Nephron (organoid): ENCODE results near the gene CD47.
A peak's percentile ranks its signal among the peaks of the same experiment; 100 is the strongest.

Experiments
- H3K27ac Mint-ChIP-seq, 3 experiments: 2 replicates each; pipeline ENCODE4 v1.8.0; 2020; ENCODE audit warnings: mixed read lengths in 3 of 3, mild to moderate bottlenecking in 2 of 3, moderate library complexity in 1 of 3
- H3K27me3 Mint-ChIP-seq: 2 replicates; pipeline ENCODE4 v1.8.0; 2021; ENCODE audit warnings: low read depth, mild to moderate bottlenecking, moderate library complexity, mixed read lengths
- H3K36me3 Mint-ChIP-seq: 2 replicates; pipeline ENCODE4 v1.8.0; 2020; ENCODE audit warnings: low read depth, mixed read lengths
- H3K4me1 Mint-ChIP-seq: 2 replicates; pipeline ENCODE4 v1.8.0; 2020; ENCODE audit warnings: mixed read lengths
- H3K4me3 Mint-ChIP-seq, 3 experiments: 2 replicates each; pipeline ENCODE4 v1.8.0; 2020; ENCODE audit warnings: mild to moderate bottlenecking in 3 of 3, mixed read lengths in 3 of 3, moderate library complexity in 2 of 3
- H3K9me3 Mint-ChIP-seq: 2 replicates; pipeline ENCODE4 v1.8.0; 2020; ENCODE audit warnings: mixed read lengths
- TF ChIP-seq, protein P1 (sequence below), 3 experiments: fragments of 200-600 bp; sonication (generic); IDR thresholded peaks; one replicate each; pipeline ENCODE4 v1.5.0; 2021; ENCODE audit warnings: antibody characterized with exemption in 3 of 3; ENCODE audit not compliant: unreplicated experiment in 3 of 3

CD47 gene

DNA sequence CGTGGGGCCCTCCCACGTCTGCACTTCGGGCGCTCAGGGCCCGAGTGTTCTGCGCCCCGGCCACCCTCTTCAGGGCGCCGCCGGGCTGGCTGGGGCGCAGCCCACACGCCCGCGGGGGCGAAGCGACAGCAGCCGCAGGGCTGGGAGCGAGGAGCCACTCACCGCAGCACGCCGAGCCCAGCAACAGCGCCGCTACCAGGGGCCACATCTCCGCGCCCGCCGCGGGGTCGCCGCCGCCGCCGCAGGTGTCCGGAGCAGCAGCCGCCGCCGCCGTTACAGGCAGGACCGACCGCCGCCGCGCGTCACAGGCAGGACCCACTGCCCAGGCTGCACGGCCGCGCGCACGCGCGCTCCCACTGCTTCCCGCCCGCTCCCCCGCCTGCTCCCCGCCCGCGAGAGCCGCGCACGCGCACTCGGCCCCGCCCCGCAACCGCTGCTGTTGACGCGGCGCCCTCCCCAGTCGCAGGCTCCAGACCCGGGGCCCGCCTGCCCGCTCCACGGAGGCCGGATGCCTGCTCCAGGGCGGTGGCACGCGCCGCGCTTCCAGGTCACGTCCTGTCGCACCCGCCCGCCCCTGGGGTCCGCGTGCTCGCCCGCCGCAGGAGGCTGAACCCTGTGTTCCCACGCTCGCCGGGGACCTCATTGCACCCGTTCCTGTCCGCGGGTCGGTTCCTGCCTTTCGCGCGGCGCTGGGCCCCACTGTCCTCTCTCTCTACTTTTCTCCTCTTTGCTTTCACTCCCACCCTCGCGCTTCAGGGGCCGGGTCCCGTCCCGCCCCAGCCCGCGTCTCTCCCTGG, at the start of gene CD47:
Gene CD47, minus strand, starts transcription at position 331 of the 797 bp plus-strand sequence. Its CDS starts 123 bp downstream, at position 208.
- H3K9me3 Mint-ChIP-seq, result no peaks in the 10 kb centered on the region
- H3K4me3 Mint-ChIP-seq, result peak within 1 kb of the TSS; percentile 93 to 99 (median 96)
- peak within 1 kb of the TSS; percentile 43 to 88 (median 76) for H3K27ac Mint-ChIP-seq
- TF ChIP-seq, protein P1, sequence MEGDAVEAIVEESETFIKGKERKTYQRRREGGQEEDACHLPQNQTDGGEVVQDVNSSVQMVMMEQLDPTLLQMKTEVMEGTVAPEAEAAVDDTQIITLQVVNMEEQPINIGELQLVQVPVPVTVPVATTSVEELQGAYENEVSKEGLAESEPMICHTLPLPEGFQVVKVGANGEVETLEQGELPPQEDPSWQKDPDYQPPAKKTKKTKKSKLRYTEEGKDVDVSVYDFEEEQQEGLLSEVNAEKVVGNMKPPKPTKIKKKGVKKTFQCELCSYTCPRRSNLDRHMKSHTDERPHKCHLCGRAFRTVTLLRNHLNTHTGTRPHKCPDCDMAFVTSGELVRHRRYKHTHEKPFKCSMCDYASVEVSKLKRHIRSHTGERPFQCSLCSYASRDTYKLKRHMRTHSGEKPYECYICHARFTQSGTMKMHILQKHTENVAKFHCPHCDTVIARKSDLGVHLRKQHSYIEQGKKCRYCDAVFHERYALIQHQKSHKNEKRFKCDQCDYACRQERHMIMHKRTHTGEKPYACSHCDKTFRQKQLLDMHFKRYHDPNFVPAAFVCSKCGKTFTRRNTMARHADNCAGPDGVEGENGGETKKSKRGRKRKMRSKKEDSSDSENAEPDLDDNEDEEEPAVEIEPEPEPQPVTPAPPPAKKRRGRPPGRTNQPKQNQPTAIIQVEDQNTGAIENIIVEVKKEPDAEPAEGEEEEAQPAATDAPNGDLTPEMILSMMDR (IDR thresholded peaks at IDR 0.05; ENCODE audit: unreplicated experiment in 3 of 3), result no peak
- no peaks in the 10 kb centered on the region for H3K36me3 Mint-ChIP-seq
- H3K4me1 Mint-ChIP-seq, result peaks cover 10% of the 10 kb centered on the region
- peaks cover 11% of the 10 kb centered on the region for H3K27me3 Mint-ChIP-seq

DNA sequence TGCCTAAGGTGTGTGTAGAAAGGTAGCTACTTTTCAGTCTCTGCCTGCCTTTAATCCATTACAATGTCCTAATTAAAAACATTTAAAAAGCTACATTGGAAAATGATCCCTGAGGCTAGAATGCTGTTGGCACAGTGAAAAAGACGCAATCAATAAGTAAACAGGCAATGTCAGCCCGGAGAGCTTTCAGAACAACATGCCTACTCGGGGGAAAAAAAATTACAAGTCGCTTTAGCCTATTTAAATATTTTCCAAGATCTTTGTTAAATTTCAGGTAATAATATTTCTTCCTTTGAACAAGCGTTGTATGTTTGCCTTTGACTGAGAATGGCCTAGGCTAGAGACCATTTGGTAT, 46.6 kb upstream of the CD47 start:
- TF ChIP-seq, protein P1 (IDR thresholded peaks at IDR 0.05; ENCODE audit: unreplicated experiment in 3 of 3), result no peak
- H3K4me1 Mint-ChIP-seq, result peaks cover 8% of the 10 kb centered on the region
- peak overlapping the region in 1 of 3 experiments; percentile 82 for H3K27ac Mint-ChIP-seq
- no peak overlapping the region for H3K4me3 Mint-ChIP-seq
- no peaks in the 10 kb centered on the region for H3K27me3 Mint-ChIP-seq
- no peaks in the 10 kb centered on the region for H3K9me3 Mint-ChIP-seq
- no peaks in the 10 kb centered on the region for H3K36me3 Mint-ChIP-seq

DNA sequence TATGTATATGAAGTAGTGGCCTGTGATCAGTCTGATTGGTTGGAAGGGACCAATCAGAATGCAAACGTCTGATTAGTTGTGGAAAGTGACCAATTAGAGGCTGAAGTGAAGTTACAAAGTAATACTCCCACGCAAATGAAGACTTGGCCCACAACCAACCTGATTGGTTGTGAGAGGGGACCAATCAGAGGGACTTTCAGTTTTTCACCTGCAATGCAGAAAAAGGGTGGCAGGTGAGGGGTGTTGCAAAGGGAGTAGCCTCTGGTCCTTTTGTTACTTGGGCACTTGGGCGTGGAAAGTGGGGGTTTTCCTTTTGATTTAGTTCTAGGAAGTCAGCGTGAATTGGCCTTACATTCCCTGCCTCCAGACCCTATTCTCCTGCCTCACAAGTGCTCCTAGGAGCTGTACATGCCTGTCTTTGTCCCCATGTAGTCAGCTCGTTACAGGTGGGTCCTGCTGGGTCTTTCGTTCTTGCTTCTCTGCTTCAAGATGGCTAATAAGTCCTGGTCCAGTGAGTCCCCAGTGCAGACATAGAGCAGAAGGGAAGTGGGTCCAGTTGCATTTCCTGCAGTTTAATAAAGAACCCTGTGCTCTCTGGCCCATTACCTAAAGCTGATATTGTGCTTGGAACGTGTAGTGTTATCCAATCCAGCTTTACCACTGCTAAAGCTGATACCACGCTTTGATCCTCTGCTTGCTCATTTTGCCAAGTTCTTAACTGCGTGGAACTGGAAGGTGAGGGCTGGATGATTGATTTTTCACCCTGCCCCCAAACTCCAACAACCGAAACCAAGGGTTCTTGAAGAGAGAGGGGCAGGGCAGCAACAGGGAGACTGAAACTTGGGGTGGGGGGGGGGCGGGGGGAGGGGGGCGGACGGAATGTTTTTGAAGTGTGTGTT, 46.0 kb upstream of the CD47 start:
- H3K9me3 Mint-ChIP-seq, result no peaks in the 10 kb centered on the region
- no peak overlapping the region for H3K4me3 Mint-ChIP-seq
- TF ChIP-seq, protein P1 (IDR thresholded peaks at IDR 0.05; ENCODE audit: unreplicated experiment in 3 of 3), result no peak
- H3K36me3 Mint-ChIP-seq, result no peaks in the 10 kb centered on the region
- H3K27ac Mint-ChIP-seq, result peak overlapping the region in 2 of 3 experiments; percentile 48 to 82
- H3K4me1 Mint-ChIP-seq, result peaks cover 13% of the 10 kb centered on the region
- H3K27me3 Mint-ChIP-seq, result no peaks in the 10 kb centered on the region

DNA sequence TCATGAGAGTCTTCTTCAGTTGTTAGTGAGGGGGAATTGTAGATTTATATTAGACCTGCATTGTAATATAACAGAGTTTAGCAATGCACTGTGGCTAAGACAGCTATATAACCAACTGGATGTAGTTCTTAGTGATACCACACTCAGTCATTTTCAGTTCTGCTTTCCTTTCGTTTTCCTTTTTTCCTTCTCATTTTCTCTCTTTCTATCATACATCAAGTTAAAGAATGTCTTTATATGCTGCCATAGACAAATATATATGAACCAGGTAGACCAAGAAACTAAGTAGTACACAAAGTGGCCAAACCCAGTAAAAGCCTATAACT, 43.7 kb upstream of the CD47 start:
- Mint-ChIP-seq H3K4me1 (peaks cover 25% of the 10 kb centered on the region), H3K27me3 (no peaks in the 10 kb centered on the region), H3K36me3 (no peaks in the 10 kb centered on the region), H3K4me3 (no peak overlapping the region), H3K9me3 (no peaks in the 10 kb centered on the region), H3K27ac (no peak overlapping the region)
- TF ChIP-seq, protein P1 (IDR thresholded peaks at IDR 0.05; ENCODE audit: unreplicated experiment in 3 of 3), result no peak

DNA sequence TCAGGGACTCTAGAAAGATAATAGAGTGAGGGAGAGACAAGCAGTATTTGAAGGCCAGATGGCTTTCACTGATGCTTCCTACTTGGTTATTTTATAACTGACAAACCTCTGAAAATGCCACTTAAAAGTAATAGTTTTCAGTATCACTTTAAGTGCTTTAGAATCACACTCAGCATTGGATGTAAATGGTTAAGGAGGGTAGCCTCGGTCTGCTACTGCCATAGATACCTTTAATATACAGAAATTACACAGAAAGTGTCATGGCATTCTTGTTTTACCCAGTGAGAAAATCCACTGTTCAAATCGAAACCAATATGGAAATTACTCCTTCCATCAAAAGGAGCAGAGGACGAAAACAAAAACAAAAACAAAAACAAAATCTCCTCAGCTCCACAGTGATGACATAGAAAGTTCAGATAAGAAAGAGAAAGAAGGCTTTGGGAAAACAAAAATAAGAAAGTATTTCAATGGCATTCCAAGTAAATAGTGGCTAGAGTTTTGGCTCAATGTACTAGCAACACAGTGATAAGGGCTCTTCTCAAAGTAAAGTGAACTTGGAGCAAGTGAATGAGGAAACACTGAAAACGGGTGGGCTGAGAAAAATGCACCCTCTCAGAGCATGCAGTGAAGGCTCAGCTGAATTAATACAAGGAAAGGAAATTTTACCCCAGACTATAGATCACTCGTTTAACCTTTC, 43.2 kb upstream of the CD47 start:
- no peak overlapping the region for H3K27ac Mint-ChIP-seq
- H3K27me3 Mint-ChIP-seq, result no peaks in the 10 kb centered on the region
- peaks cover 25% of the 10 kb centered on the region for H3K4me1 Mint-ChIP-seq
- TF ChIP-seq, protein P1 (IDR thresholded peaks at IDR 0.05; ENCODE audit: unreplicated experiment in 3 of 3), result no peak
- H3K9me3 Mint-ChIP-seq, result no peaks in the 10 kb centered on the region
- no peaks in the 10 kb centered on the region for H3K36me3 Mint-ChIP-seq
- no peak overlapping the region for H3K4me3 Mint-ChIP-seq
